HFFc6 (cell line): ENCODE results near the gene KCNMA1. TPM values are rescaled to one million over a fixed set of nuclear protein-coding genes. Genes with fewer than 3 reads are reported as not detected.
A peak's percentile ranks its signal among the peaks of the same experiment; 100 is the strongest.

Source experiments
- DNase-seq: peaks from one replicate; pipeline ENCODE4 v3.0.0-alpha.2; 2018
- H3K27ac Mint-ChIP-seq: 2 replicates; pipeline ENCODE4 v1.8.0; 2020; ENCODE audit warnings: mild to moderate bottlenecking, mixed read lengths
- H3K27me3 Mint-ChIP-seq: 2 replicates; pipeline ENCODE4 v1.8.0; 2021; ENCODE audit warnings: mild to moderate bottlenecking, moderate library complexity, mixed read lengths; ENCODE audit not compliant: insufficient read depth
- H3K36me3 Mint-ChIP-seq: 2 replicates; pipeline ENCODE4 v1.8.0; 2021; ENCODE audit warnings: low read depth, mixed read lengths
- H3K4me1 Mint-ChIP-seq: 2 replicates; pipeline ENCODE4 v1.8.0; 2020; ENCODE audit warnings: low read depth, mixed read lengths
- H3K4me3 Mint-ChIP-seq: 2 replicates; pipeline ENCODE4 v1.8.0; 2020; ENCODE audit warnings: mild to moderate bottlenecking, moderate library complexity, mixed read lengths
- H3K9me3 Mint-ChIP-seq: 2 replicates; pipeline ENCODE4 v1.8.0; 2020; ENCODE audit warnings: mild to moderate bottlenecking, mixed read lengths
- total RNA-seq, 6 experiments: library from RNA; stranded (reverse); fragmentation: NEBNext Ultra II Directional; extraction: Animal tissue kit (Norgen Biotek cat#: 25700); gene quantifications; 2 replicates in 1 of 6; 3 replicates in 5 of 6; pipeline ENCODE4 v1.2.3, GENCODE V29; 2021
- TF ChIP-seq, protein P1 (sequence below): fragments of 200-600 bp; sonication (generic); IDR thresholded peaks from 2 replicates; pipeline ENCODE4 v1.5.0; 2021; ENCODE audit warnings: antibody characterized with exemption, mild to moderate bottlenecking

KCNMA1 gene
- total RNA-seq, 6 experiments from 2014 or later: 87.1 to 191 (median 93.5) TPM

DNA sequence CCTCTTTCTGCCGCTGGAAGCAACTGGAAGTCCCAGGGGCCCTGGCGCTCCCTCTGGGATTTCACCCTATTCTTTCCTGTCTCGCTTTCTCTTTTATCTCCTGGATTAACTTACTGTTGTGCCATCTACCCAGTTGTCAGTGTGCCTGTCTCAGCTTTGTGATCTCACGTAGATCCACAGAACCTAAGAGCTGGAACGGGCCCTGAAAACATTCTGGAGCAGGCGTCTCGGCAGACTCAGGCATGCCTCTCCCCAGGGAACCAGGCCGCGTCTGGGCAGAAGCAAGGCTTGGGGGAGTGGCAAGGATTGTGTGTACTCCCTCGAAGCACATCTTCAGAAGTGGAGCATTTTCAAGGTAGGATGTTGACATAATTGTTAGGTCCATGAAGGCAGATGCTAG lies 87.2 kb downstream of the KCNMA1 start:
- Mint-ChIP-seq H3K4me1 (peaks cover 61% of the 10 kb centered on the region), H3K9me3 (no peaks in the 10 kb centered on the region), H3K36me3 (no peaks in the 10 kb centered on the region), H3K27ac (no peak overlapping the region), H3K4me3 (no peak overlapping the region), H3K27me3 (no peaks in the 10 kb centered on the region; the same call in 1 of the 2 replicates)
- DNase-seq: no peak
- TF ChIP-seq, protein P1, sequence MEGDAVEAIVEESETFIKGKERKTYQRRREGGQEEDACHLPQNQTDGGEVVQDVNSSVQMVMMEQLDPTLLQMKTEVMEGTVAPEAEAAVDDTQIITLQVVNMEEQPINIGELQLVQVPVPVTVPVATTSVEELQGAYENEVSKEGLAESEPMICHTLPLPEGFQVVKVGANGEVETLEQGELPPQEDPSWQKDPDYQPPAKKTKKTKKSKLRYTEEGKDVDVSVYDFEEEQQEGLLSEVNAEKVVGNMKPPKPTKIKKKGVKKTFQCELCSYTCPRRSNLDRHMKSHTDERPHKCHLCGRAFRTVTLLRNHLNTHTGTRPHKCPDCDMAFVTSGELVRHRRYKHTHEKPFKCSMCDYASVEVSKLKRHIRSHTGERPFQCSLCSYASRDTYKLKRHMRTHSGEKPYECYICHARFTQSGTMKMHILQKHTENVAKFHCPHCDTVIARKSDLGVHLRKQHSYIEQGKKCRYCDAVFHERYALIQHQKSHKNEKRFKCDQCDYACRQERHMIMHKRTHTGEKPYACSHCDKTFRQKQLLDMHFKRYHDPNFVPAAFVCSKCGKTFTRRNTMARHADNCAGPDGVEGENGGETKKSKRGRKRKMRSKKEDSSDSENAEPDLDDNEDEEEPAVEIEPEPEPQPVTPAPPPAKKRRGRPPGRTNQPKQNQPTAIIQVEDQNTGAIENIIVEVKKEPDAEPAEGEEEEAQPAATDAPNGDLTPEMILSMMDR: no peak

DNA sequence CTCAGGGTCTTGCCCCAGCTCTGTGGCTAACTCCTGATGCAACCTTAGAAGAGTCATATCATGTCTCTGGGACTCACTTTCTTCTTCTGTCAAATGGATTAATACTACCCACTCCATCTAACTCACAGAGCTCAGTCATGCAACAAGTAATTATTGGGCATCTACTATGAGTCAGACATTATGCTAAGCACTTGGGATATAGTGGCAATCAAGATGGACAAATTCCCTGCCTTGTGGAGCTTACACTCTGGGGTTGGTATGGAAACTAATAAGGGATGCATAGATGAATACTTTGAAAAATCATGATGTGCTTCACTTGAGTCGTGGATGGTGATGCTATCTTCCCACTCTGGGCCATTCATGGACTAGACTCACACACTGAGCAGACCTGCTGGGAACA lies 88.9 kb downstream of the KCNMA1 start:
- H3K27me3 Mint-ChIP-seq: no peaks in the 10 kb centered on the region
- DNase-seq: no peak
- no peak overlapping the region for H3K4me3 Mint-ChIP-seq
- no peaks in the 10 kb centered on the region for H3K9me3 Mint-ChIP-seq
- peaks cover 65% of the 10 kb centered on the region for H3K4me1 Mint-ChIP-seq
- H3K36me3 Mint-ChIP-seq: no peaks in the 10 kb centered on the region; the same call in 1 of the 2 replicates
- H3K27ac Mint-ChIP-seq: peak overlapping the region; percentile 51; the same call in 1 of the 2 replicates
- TF ChIP-seq, protein P1: no peak

DNA sequence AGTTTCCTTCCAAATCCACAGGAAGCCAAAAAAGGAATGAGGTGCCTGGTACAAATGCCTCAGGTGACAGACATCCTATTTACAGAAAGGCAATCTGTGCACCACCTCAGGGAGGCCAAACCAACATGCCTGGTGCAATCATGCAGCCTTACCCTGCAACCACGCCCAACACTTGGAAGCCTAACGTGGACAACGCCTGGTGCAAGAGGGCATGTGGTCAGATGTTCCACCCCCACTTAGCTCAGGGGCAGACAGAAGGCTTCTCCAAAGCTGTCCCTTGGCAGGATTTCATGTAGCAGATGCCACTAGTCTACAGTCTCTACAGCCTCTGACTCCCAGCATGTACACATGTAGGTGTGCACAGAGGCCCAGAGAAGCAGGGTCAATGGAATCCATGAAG lies 89.5 kb downstream of the KCNMA1 start:
- Mint-ChIP-seq H3K27me3 (no peaks in the 10 kb centered on the region), H3K27ac (no peak overlapping the region), H3K36me3 (no peaks in the 10 kb centered on the region; the same call in 1 of the 2 replicates), H3K4me3 (no peak overlapping the region), H3K4me1 (peaks cover 65% of the 10 kb centered on the region), H3K9me3 (no peaks in the 10 kb centered on the region)
- TF ChIP-seq, protein P1: no peak
- DNase-seq: no peak

DNA sequence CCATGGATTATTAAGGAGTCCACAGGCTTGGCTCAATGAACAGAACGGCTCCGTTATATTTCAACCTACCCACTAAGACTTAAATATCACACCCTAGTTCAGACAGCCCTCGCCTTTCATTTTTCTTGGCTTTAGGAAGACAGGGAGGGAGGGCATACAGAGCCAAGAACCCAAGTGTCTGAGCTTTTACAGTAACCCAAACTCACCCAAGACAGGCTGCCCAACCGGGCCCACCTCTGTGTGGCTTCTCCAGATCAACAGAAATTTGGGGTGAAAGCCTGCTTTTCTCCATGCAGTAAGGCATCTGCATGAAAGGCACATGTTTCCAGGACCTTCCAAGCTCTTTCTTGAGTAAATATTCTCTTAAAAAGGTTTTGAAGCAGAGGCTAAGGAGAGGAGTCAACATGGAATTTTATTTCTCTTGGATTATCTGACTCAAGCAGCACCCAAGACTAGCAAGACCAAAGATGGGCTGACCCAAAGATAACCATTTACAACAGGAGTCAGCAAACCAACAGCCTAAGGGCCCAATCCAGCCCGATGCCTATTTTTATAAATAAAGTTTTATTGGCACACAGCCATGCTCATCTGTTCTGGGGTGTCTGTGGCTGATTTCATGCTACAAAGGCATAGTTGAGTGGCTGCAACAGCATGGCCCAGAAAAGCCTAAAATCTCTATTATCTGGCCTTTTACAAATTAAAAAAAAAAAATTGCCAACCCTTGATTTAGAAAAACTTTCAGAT lies 90.1 kb downstream of the KCNMA1 start:
- no peaks in the 10 kb centered on the region; the same call in 1 of the 2 replicates for H3K27me3 Mint-ChIP-seq
- TF ChIP-seq, protein P1: no peak
- no peaks in the 10 kb centered on the region for H3K9me3 Mint-ChIP-seq
- no peak overlapping the region for H3K27ac Mint-ChIP-seq
- no peak overlapping the region for H3K4me3 Mint-ChIP-seq
- peaks cover 70% of the 10 kb centered on the region for H3K4me1 Mint-ChIP-seq
- no peaks in the 10 kb centered on the region; the same call in 1 of the 2 replicates for H3K36me3 Mint-ChIP-seq
- no peak for DNase-seq

DNA sequence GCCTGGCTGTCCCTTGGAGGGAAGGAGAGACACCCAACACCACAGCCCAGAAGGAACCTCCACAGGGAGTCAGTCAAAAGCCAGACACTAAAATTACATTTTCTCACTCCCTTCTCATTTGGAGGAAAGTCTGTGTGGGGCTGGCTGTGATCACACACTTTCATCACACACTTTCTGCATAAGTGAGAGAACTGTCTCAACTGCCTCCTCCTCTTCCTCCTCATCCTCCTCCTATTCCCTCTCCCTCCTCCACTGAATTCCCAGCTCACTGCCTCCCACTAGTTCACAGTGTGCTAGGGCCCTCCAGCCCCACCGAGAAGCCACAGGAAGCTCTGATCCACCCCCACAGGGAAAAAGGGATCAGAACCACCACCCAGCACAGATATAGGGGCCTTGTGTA lies 91.6 kb downstream of the KCNMA1 start:
- H3K4me1 Mint-ChIP-seq: peaks cover 85% of the 10 kb centered on the region
- H3K4me3 Mint-ChIP-seq: no peak overlapping the region
- TF ChIP-seq, protein P1: no peak
- H3K9me3 Mint-ChIP-seq: no peaks in the 10 kb centered on the region
- H3K36me3 Mint-ChIP-seq: peaks cover 1% of the 10 kb centered on the region; the same call in 1 of the 2 replicates
- H3K27me3 Mint-ChIP-seq: no peaks in the 10 kb centered on the region; the same call in 1 of the 2 replicates
- no peak overlapping the region for H3K27ac Mint-ChIP-seq
- no peak for DNase-seq
